Skeletal muscle tissue (tissue), 4 donors: ENCODE measurements around the gene LMAN1L. TPM values are rescaled to one million over a fixed set of nuclear protein-coding genes. Genes with fewer than 3 reads are reported as not detected.
"Not testable (repeated sequence)": the region's sequence is repeated elsewhere in the genome, so short reads cannot be mapped to it uniquely, and the experiment has no call there.

ENCODE experiments used
- H3K27ac ChIP-seq: one replicate; pipeline ENCODE4 v1.7.0; 2013; ENCODE audit warnings: mild to moderate bottlenecking, low read depth, low read length, inconsistent platforms
- H3K27me3 ChIP-seq, 3 donors: one replicate each; pipeline ENCODE4 v1.7.0; 2013; ENCODE audit warnings: low read length in 3 of 3; ENCODE audit not compliant: control insufficient read depth in 3 of 3, insufficient read depth in 3 of 3
- H3K36me3 ChIP-seq, 3 donors: one replicate each; pipeline ENCODE4 v1.7.0; 2013; ENCODE audit warnings: low read length in 3 of 3; ENCODE audit not compliant: control insufficient read depth in 3 of 3, insufficient read depth in 3 of 3
- H3K4me1 ChIP-seq, 3 donors: one replicate each; pipeline ENCODE4 v1.7.0; 2013; ENCODE audit warnings: low read length in 3 of 3, mild to moderate bottlenecking in 3 of 3; ENCODE audit not compliant: control insufficient read depth in 3 of 3, insufficient read depth in 3 of 3
- H3K4me3 ChIP-seq, 3 donors: one replicate each; pipeline ENCODE4 v1.7.0; 2013; ENCODE audit warnings: low read length in 3 of 3
- H3K9ac ChIP-seq, 3 donors: one replicate each; pipeline ENCODE4 v1.7.0; 2013; ENCODE audit warnings: low read length in 3 of 3, mild to moderate bottlenecking in 3 of 3, moderate library complexity in 2 of 3, low read depth in 1 of 3
- H3K9me3 ChIP-seq, 3 donors: one replicate each; pipeline ENCODE4 v1.7.0; 2013; ENCODE audit warnings: low read length in 3 of 3; ENCODE audit not compliant: control insufficient read depth in 3 of 3
- total RNA-seq: library from RNA; depleted of rRNA; stranded (reverse); fragments of >200 nt; gene quantifications from one replicate; pipeline ENCODE4 v1.2.3, GENCODE V29; 2014
- donor health status: Osteomylitis.

The LMAN1L gene
- total RNA-seq, 1 donor from 2014 or later, result not detected

DNA sequence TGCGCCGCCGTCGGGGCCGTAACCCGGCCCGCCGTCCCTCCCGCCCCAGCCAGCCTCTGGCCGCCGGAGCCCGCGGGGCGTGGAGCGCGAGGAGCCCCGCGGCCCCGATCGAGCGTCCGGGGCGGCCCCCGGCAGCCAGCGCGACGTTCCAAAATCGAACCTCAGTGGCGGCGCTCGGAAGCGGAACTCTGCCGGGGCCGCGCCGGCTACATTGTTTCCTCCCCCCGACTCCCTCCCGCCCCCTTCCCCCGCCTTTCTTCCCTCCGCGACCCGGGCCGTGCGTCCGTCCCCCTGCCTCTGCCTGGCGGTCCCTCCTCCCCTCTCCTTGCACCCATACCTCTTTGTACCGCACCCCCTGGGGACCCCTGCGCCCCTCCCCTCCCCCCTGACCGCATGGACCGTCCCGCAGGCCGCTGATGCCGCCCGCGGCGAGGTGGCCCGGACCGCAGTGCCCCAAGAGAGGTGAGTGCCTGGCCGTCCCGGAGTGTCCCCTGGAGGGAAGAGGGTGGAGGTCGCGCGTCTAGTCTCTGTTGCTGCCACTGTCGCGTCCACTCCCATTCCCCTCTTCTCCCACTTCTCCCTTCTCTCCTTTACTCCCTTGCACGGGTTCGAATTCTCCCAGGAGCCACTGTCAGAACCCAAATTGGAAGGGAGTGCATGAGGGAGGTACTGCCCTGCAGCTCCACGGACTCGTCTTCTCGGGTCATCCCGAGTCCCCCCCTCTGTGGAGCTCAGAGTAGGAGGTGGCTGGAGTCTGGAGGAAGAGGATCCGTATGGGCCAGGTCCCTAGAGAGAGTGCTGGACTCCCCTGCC lies 30.2 kb upstream of the LMAN1L start:
- Histone ChIP-seq H3K27me3 (no peaks in the 10 kb centered on the region), H3K27ac (peak overlapping the region; percentile 68), H3K36me3 (peaks cover 0 to 2% (median 0%) of the 10 kb centered on the region in 3 donors), H3K9ac (peak overlapping the region; percentile 74 to 84 (median 81)), H3K4me1 (peaks cover 61 to 75% (median 67%) of the 10 kb centered on the region in 3 donors), H3K4me3 (peak overlapping the region; percentile 86 to 89 (median 88)), H3K9me3 (no peaks in the 10 kb centered on the region)

DNA sequence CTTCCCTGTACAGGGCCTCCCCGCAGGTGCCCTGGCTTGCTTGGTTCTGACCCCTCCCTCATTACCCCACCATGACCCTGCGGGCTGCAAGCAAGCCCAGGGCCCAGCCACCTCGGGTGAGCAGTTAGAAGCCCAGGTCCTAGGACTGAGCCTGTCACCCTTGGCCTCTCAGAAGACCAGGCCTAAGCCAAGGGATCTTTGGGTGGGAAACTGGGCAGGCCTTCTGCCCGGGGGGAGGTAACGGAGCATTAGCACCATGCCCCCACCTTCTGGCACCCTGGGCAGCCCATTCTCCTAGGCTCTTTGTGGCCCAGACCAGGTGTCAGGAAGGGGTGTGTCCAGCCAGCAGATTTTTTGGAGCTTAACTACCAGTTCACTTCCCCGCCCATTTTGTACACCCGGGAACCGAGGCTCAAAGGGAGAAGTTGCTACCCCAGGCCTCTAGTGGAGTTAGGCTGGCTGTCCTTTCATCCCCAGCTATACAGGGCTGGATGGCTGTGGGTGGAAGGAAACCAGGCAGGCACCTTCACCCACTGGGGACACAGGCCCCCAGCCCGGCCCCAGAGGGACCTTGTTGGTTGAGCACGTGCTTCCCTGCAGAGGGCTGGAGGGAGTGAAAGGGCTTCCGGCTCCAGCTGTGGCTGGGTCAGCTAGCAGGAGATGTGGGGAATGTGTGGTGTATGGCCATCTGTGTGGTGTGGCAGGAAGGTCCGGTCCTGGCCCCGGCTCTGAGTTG lies 29.4 kb upstream of the LMAN1L start:
- Histone ChIP-seq H3K9ac (peak overlapping the region; percentile 74 to 84 (median 81)), H3K4me3 (peak overlapping the region; percentile 86 to 89 (median 88)), H3K4me1 (peaks cover 64 to 77% (median 70%) of the 10 kb centered on the region in 3 donors), H3K9me3 (no peaks in the 10 kb centered on the region), H3K36me3 (peaks cover 0 to 2% (median 0%) of the 10 kb centered on the region in 3 donors), H3K27ac (peak overlapping the region; percentile 68), H3K27me3 (no peaks in the 10 kb centered on the region)

DNA sequence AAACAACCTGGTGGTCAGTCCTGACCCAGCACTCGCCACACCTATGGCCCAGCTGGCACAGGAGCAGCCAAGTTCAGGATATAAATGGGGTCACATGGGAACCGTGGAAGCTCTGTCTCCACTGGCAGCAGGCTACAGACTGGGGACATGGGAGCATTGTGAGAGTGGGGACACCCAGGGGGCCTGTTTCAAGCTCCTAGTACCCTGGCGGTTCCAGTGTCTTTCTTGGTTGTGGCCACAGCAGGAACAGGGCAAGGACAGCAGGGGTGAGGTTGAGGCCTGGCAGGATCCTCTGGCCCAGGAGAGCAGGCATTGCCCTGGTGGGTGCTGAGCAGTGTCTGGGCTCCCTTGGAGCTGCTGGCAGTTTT lies 28.8 kb upstream of the LMAN1L start:
- no peaks in the 10 kb centered on the region for H3K9me3 ChIP-seq
- H3K9ac ChIP-seq, result peak overlapping the region; percentile 74 to 84 (median 81)
- H3K27ac ChIP-seq, result peak overlapping the region; percentile 68

DNA sequence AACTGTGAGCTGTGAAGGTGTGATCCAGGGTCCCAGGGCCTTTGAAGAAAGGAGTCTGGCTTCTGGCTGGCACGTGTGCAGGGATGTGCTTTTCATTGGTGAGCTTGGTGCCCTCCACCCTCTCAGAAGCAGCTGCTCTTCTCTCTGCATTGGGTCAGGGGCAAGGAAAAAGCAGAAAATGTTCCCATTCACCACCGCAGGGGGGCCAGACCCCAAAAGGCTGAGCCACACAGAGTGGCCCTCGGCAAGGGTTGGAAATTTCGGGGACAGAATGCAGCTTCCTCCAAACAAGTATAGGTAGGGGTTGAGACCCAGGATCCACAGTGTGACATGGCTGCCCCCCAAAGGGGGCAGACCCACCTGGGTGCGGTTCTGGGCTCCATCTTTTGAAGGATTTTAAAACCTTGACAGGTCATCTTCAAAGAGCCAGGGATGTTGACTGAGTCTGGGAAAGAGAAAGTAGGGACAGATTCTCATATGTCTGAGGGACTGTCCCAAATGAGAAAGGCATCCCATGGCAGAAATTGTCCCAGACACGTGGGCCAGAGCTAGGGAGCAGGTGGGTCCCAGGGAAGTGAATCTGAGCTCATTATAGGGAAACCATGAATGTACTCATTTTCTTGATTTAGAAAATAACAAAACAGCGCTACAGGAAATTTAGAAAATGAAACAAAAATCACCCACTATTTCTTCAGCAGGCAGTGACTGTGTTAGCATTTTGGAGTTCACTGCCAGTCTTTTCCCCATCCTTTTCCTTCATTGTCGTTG lies 28.0 kb upstream of the LMAN1L start:
- H3K9ac ChIP-seq, result peak overlapping the region; percentile 43 to 74 (median 47)
- H3K36me3 ChIP-seq, result peaks cover 0 to 2% (median 0%) of the 10 kb centered on the region in 3 donors
- H3K27ac ChIP-seq, result peak overlapping the region; percentile 60
- H3K27me3 ChIP-seq, result no peaks in the 10 kb centered on the region
- H3K4me1 ChIP-seq, result peaks cover 77 to 87% (median 84%) of the 10 kb centered on the region in 3 donors
- peak overlapping the region in 2 of 3 donors; percentile 22 to 38 for H3K4me3 ChIP-seq
- no peaks in the 10 kb centered on the region for H3K9me3 ChIP-seq

More for the DNA sequence above, 28.8 kb upstream of the LMAN1L start:
- Histone ChIP-seq H3K27me3 (no peaks in the 10 kb centered on the region), H3K4me1 (peaks cover 70 to 79% (median 76%) of the 10 kb centered on the region in 3 donors), H3K36me3 (peaks cover 0 to 2% (median 0%) of the 10 kb centered on the region in 3 donors), H3K4me3 (peak overlapping the region; percentile 86 to 89 (median 88))

DNA sequence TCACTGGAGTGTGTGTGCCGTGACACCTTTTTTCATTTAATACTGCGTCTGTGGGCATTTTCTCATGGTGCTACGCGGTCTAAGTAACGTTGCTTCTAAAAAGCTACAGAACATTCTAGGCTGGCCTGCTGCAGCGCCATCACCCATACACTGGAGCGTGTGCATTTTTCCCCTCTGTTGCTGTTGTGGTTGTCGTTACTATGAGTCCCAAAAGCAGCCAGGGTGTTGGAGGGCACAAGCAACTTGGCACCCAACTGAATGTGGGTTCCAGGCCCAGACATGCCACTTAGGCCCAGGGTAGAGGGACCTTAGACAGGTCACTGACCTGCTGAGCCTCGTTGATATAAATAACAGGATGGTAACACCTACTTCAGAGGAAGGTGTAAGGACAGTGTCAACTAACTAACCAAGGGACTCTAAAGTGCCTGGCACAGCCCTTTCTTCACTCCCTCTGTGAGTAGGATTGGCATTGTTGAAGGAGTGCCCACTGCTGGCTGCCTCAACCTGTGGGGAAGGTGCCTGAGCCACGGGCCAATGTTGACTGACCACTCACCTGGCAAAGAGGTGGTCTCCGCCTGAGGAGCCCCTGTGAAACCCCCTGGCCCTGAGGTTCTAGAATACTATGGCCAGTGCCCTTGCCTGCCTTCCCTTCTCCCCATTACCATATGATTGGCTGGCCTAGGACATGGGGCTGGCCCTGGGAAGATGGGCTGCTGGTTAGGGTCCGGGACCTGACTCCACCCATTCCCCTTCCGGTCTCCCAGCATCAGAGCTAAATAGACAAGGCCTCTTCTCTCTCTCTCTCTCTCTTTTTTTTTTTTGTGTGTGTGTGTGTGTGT lies 27.2 kb upstream of the LMAN1L start:
- H3K27ac ChIP-seq, result peak overlapping the region; percentile 60
- H3K27me3 ChIP-seq, result no peaks in the 10 kb centered on the region
- peak overlapping the region in 2 of 3 donors; percentile 35 to 43 for H3K4me3 ChIP-seq
- peaks cover 85 to 92% (median 91%) of the 10 kb centered on the region in 3 donors for H3K4me1 ChIP-seq
- H3K9me3 ChIP-seq, result no peaks in the 10 kb centered on the region
- peaks cover 0 to 2% (median 0%) of the 10 kb centered on the region in 3 donors for H3K36me3 ChIP-seq
- peak overlapping the region; percentile 2 to 47 (median 47) for H3K9ac ChIP-seq

GRCh38 chr15:74786081-74786480 lies 26.6 kb upstream of the LMAN1L start:
- H3K27ac ChIP-seq, result peak overlapping the region; percentile 61
- peaks cover 88 to 90% (median 88%) of the 10 kb centered on the region in 3 donors for H3K4me1 ChIP-seq
- peak overlapping the region in 1 of 3 donors; percentile 14 for H3K4me3 ChIP-seq
- H3K27me3 ChIP-seq, H3K9me3 ChIP-seq, H3K36me3 ChIP-seq: not testable (repeated sequence)
- H3K9ac ChIP-seq, result peak overlapping the region; percentile 20 to 50 (median 34)

DNA sequence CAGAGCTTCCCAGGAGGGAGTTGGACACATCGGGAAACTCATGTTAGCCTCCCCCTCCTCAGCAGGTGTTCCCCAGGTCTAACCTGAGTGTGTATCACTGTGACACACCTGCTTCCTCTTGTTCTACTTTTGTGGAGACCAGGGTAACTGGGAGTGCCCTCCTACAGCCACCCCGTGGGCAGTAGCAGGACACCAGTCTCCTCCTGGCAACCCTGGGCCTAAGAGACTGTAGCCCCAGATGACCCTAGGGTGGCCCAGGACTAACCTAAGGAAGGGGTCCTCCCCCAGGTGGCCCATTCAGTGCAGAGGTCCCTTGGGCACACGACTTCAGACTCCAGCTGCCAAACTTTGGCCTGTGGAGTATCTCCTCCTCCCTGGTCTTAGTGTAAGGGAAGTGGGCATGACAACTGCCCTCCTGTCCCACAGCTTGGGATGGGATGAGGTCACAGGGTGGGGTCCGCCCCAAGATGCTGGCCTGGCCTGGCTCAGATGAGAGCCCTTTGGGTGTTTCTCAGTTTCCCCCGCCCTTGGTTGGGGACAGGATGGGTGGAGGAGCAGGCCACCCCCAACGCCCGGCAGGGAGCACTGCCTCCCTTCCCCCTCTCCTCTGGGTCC lies 26.0 kb upstream of the LMAN1L start:
- Histone ChIP-seq H3K9me3 (no peaks in the 10 kb centered on the region), H3K27ac (peak overlapping the region; percentile 61), H3K36me3 (peaks cover 0 to 2% (median 0%) of the 10 kb centered on the region in 3 donors), H3K4me3 (peak overlapping the region; percentile 17 to 43 (median 29)), H3K4me1 (peaks cover 86 to 89% (median 88%) of the 10 kb centered on the region in 3 donors), H3K27me3 (no peaks in the 10 kb centered on the region), H3K9ac (peak overlapping the region; percentile 34 to 65 (median 50))

DNA sequence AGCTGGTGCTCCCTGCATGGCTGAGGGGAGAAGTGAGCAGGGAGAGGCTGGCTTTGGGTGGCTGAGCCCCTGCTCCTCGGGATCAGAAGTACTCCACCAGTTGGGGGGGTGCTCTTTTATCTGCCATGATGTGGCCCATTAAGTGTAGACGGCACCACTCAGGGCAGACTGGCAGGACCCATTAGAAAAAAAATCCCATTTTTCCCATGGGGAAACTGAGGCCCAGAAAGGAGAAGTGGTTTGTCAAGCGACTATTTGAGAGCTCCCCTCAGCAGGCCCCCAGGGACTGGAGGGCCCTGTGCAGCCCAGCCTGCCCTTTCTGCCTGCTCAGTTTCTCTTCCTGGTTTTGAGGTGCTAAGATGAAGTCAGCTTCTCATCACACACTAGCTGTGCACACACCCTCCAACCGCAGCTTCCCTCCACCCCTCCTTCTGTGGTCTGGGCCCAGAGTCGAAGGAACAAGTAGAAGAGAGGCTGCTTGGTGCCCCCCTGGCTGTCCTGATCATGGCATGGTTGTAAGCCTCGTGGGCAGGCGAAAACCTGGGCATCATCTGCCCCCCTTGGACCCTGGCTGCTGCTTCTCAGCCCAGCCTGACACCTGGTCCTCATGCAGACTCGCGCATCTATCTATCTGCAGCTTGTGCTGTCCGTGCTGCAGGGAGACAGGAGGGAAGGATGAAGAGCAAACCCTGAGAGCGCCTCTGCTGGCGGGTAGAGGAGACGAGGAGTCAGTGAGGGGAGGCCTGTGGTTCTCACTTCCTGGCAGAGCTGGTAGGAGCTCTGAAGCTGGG lies 25.2 kb upstream of the LMAN1L start:
- Histone ChIP-seq H3K4me3 (peak overlapping the region in 2 of 3 donors; percentile 22 to 43), H3K4me1 (peaks cover 92 to 96% (median 94%) of the 10 kb centered on the region in 3 donors), H3K27ac (peak overlapping the region; percentile 61), H3K27me3 (no peaks in the 10 kb centered on the region), H3K36me3 (peaks cover 0 to 2% (median 0%) of the 10 kb centered on the region in 3 donors), H3K9ac (peak overlapping the region; percentile 38 to 65 (median 54)), H3K9me3 (no peaks in the 10 kb centered on the region)
